MCF 10A (cell line): Measurements from ENCODE around the gene SPRR1B. TPM values are rescaled to one million over a fixed set of nuclear protein-coding genes. Genes with fewer than 3 reads are reported as not detected.
"Not testable (repeated sequence)": the region's sequence is repeated elsewhere in the genome, so short reads cannot be mapped to it uniquely, and the experiment has no call there.

Experiments
- BruUV-seq: library from RNA; stranded (reverse); fragments of 400-500 nt; replicated peaks from 2 replicates; lab custom pipeline; 2021; lab: Mats Ljungman, UMichigan
- CTCF ChIA-PET: fragments of 300-600 bp; sonication (Branson Sonifier 250); formaldehyde crosslinking; extraction: SDS; loops from one replicate; lab custom pipeline; 2021; ENCODE audit warnings: antibody characterized with exemption, inconsistent platforms; lab: Yijun Ruan, JAX
- POLR2A ChIA-PET: fragments of 300-600, 350-650 bp; sonication (Branson Sonifier 250); formaldehyde crosslinking; extraction: SDS; loops from one replicate; lab custom pipeline; 2020; ENCODE audit warnings: antibody characterized with exemption, inconsistent platforms; lab: Yijun Ruan, JAX
- DNase-seq: peaks from one replicate; pipeline ENCODE4 v3.0.0-alpha.2; 2018; ENCODE audit not compliant: unreplicated experiment
- H3K27ac Mint-ChIP-seq: one replicate; pipeline ENCODE4 v1.8.0; 2022; ENCODE audit warnings: mild to moderate bottlenecking, low read depth, mixed read lengths; ENCODE audit not compliant: unreplicated experiment
- H3K27me3 Mint-ChIP-seq: one replicate; pipeline ENCODE4 v1.8.0; 2022; ENCODE audit warnings: mixed read lengths; ENCODE audit not compliant: insufficient read depth, unreplicated experiment
- H3K36me3 Mint-ChIP-seq: one replicate; pipeline ENCODE4 v1.8.0; 2022; ENCODE audit warnings: mild to moderate bottlenecking, moderate library complexity, mixed read lengths; ENCODE audit not compliant: insufficient read depth, unreplicated experiment
- H3K4me1 Mint-ChIP-seq: one replicate; pipeline ENCODE4 v1.8.0; 2022; ENCODE audit warnings: mixed read lengths; ENCODE audit not compliant: insufficient read depth, unreplicated experiment
- H3K4me3 Mint-ChIP-seq: one replicate; pipeline ENCODE4 v1.8.0; 2022; ENCODE audit warnings: mild to moderate bottlenecking, moderate library complexity, mixed read lengths; ENCODE audit not compliant: unreplicated experiment
- H3K9me3 Mint-ChIP-seq: one replicate; pipeline ENCODE4 v1.8.0; 2022; ENCODE audit warnings: mixed read lengths; ENCODE audit not compliant: unreplicated experiment
- intact Hi-C: fragments of 100-400 bp; cut with micrococcal nuclease; formaldehyde crosslinking; loops from 2 replicates; pipeline ENCODE4 v1.14.1; 2022
- total RNA-seq: library from RNA; stranded (reverse); gene quantifications from 2 replicates; pipeline ENCODE4 v1.2.3, GENCODE V29; 2022
- TF ChIP-seq, protein P1 (sequence below): fragments of 200-600 bp; IDR thresholded peaks from one replicate; pipeline ENCODE4 v1.8.0; 2022; ENCODE audit warnings: antibody characterized with exemption, mild to moderate bottlenecking; ENCODE audit not compliant: unreplicated experiment

Gene SPRR1B
- total RNA-seq, 1 experiment from 2014 or later: 3.5 TPM

DNA sequence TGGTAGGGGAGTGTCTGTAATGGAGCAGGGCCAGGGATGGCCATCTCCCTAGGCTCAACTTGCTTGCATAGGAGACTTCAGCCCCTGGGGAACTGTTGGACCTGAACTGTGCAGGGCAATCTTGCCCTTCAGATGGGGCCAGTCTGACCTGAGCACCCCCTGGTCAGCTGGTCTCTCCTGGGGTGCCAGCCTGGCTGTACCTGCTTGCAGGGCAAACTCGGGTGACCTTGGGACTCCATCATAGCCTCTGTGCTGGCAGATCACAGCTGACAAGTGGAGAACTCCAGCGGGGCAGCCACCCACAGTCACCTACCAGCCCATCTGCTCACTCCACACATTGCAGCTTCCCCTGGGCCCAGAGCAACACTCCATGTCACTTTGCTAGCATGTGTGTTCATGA, 18.2 kb downstream of the SPRR1B start:
- Mint-ChIP-seq H3K27me3 (no peaks in the 10 kb centered on the region), H3K4me1 (peaks cover 14% of the 10 kb centered on the region), H3K9me3 (peaks cover 33% of the 10 kb centered on the region), H3K27ac (no peak overlapping the region), H3K36me3 (no peaks in the 10 kb centered on the region), H3K4me3 (no peak overlapping the region)
- POLR2A ChIA-PET: interaction anchor here (0.9 kb wide), 1 partner anchor 8 kb away, joined by 3 read pairs; the partner anchor contains the start of gene SPRR2A
- TF ChIP-seq, protein P1, sequence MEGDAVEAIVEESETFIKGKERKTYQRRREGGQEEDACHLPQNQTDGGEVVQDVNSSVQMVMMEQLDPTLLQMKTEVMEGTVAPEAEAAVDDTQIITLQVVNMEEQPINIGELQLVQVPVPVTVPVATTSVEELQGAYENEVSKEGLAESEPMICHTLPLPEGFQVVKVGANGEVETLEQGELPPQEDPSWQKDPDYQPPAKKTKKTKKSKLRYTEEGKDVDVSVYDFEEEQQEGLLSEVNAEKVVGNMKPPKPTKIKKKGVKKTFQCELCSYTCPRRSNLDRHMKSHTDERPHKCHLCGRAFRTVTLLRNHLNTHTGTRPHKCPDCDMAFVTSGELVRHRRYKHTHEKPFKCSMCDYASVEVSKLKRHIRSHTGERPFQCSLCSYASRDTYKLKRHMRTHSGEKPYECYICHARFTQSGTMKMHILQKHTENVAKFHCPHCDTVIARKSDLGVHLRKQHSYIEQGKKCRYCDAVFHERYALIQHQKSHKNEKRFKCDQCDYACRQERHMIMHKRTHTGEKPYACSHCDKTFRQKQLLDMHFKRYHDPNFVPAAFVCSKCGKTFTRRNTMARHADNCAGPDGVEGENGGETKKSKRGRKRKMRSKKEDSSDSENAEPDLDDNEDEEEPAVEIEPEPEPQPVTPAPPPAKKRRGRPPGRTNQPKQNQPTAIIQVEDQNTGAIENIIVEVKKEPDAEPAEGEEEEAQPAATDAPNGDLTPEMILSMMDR: no peak
- no TSS peak for BruUV-seq
- intact Hi-C loops: no loop called here
- CTCF ChIA-PET: no interaction called here
- no peak for DNase-seq

DNA sequence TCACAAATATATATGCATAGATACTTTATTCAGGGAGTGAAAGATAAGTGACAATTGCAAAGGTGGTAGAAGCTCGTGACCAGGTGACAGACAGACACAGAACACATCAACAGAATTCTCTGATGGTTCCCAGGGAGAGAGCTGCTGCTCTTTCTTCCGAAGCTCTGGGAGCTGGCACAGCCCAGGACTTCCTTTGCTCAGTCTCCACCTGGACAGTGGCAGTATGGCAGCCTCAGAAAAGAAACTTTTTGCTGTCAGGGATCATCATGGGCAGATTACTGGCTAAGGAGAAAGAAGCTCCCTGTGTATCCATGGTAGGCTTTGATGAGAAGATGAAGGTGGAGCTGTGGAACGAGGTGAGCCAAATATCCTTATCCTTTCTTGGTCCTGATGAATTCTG, 25.1 kb downstream of the SPRR1B start:
- intact Hi-C loops, H3K4me3 Mint-ChIP-seq, BruUV-seq, DNase-seq, H3K27me3 Mint-ChIP-seq, H3K36me3 Mint-ChIP-seq, H3K27ac Mint-ChIP-seq: not testable (repeated sequence)
- peaks cover 25% of the 10 kb centered on the region for H3K9me3 Mint-ChIP-seq
- peaks cover 16% of the 10 kb centered on the region for H3K4me1 Mint-ChIP-seq
- ChIA-PET POLR2A (interaction anchor here (0.6 to 1.0 kb wide), 3 partner anchors 16 to 102 kb away, joined by 3 to 4 read pairs (median 3); no protein-coding TSS in a partner anchor), CTCF (interaction anchor here (0.6 to 1.8 kb wide), 3 partner anchors 186 to 559 kb away, joined by 3 read pairs; no protein-coding TSS in a partner anchor)

DNA sequence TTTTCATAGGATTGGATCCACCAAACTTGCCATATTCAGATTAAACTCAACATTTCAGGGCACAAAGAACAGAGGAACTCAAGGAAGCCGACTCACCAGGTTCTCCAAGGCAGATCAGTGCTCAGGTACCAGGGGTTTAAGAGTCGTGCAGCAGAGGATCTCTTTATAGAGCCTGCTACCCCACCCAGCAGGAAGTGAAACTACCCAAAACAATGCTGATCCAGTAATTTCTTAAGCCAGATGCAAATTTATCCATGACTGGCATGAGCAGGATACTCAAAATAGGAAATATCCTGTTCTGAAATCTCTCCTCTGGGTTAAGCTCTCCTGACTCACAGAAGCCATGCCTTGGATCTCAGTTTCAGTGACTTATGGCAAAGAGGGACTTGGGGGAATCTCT, 26.4 kb downstream of the SPRR1B start, which contains the start of gene SPRR2A:
SPRR2A (minus strand) TSS at position 138 of the 400 bp plus-strand sequence. CDS start 777 bp downstream, outside the sequence.
- Mint-ChIP-seq H3K36me3 (peaks cover 7% of the 10 kb centered on the region), H3K27ac (no peak within 1 kb of the TSS), H3K4me3 (no peak within 1 kb of the TSS), H3K4me1 (peaks cover 16% of the 10 kb centered on the region), H3K9me3 (peaks cover 12% of the 10 kb centered on the region), H3K27me3 (no peaks in the 10 kb centered on the region)
- BruUV-seq: no TSS peak
- CTCF ChIA-PET: interaction anchor here (0.9 to 1.8 kb wide), 4 partner anchors 12 to 187 kb away, joined by 3 to 6 read pairs (median 4); no protein-coding TSS in a partner anchor
- POLR2A ChIA-PET: interaction anchor here (1.1 kb wide), 1 partner anchor 8 kb away, joined by 3 read pairs; no protein-coding TSS in a partner anchor
- TF ChIP-seq, protein P1: no peak
- intact Hi-C loops: no loop called here
- no peak for DNase-seq

DNA sequence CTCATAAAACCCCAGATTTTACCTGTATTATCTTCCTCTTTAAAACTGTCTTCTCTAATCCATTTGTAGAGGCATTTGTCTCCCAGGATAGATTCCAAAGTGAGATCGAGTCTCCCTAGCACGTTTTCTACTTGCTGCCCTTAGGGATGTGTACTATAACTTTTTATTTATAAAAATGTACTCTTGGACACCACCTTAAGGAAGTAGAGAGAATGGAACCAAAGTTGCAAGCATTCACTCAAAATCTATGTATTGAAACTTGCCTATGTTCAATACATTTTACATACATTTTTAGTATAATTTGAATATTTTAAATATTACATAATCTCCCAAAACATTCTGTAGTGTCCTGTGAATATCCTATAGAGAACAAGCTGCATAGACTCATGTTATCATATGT, 27.2 kb downstream of the SPRR1B start:
- intact Hi-C loops: no loop called here
- Mint-ChIP-seq H3K4me3 (no peak overlapping the region), H3K27me3 (no peaks in the 10 kb centered on the region), H3K4me1 (peaks cover 16% of the 10 kb centered on the region), H3K27ac (no peak overlapping the region), H3K36me3 (peaks cover 7% of the 10 kb centered on the region), H3K9me3 (peaks cover 5% of the 10 kb centered on the region)
- CTCF ChIA-PET: interaction anchor here (0.7 to 1.6 kb wide), 10 partner anchors 10 to 364 kb away, joined by 3 to 6 read pairs (median 4); no protein-coding TSS in a partner anchor
- TF ChIP-seq, protein P1: peak; percentile 6
- no TSS peak for BruUV-seq
- DNase-seq: peak; percentile 21
- POLR2A ChIA-PET: interaction anchor here (0.9 to 1.1 kb wide), 4 partner anchors 9 to 135 kb away, joined by 3 read pairs; no protein-coding TSS in a partner anchor
